IPS-18c (cell line): ENCODE data around the gene DARS2.
"Not testable (repeated sequence)": the region's sequence is repeated elsewhere in the genome, so short reads cannot be mapped to it uniquely, and the experiment has no call there.

ENCODE experiments used
- H3K4me3 ChIP-seq: 2 replicates; pipeline ENCODE4 v1.7.0; 2013; ENCODE audit warnings: low read depth, mild to moderate bottlenecking, low read length, moderate library complexity; ENCODE audit not compliant: insufficient read depth
- H3K9me3 ChIP-seq: one replicate; pipeline ENCODE4 v1.6.1; 2013; ENCODE audit warnings: mild to moderate bottlenecking, low read length, moderate library complexity; ENCODE audit not compliant: control insufficient read depth, insufficient read depth

Gene DARS2

GRCh38 chr1:173857363-173857917 is 33.0 kb downstream of the DARS2 start:
- Histone ChIP-seq H3K9me3 (no peaks in the 10 kb centered on the region), H3K4me3 (no peak overlapping the region)

GRCh38 chr1:173859547-173859946 is 35.1 kb downstream of the DARS2 start:
- not testable (repeated sequence) for H3K9me3 ChIP-seq, H3K4me3 ChIP-seq

GRCh38 chr1:173860065-173860464 is 35.6 kb downstream of the DARS2 start:
- Histone ChIP-seq H3K4me3 (no peak overlapping the region), H3K9me3 (no peaks in the 10 kb centered on the region)

- no peak overlapping the region for H3K4me3 ChIP-seq
- H3K9me3 ChIP-seq = no peaks in the 10 kb centered on the region
Observed at GRCh38 chr1:173861731-173862145, 37.3 kb downstream of the DARS2 start.

GRCh38 chr1:173862146-173862768 is 37.8 kb downstream of the DARS2 start:
- H3K9me3 ChIP-seq, H3K4me3 ChIP-seq: not testable (repeated sequence)

- H3K9me3 ChIP-seq = no peaks in the 10 kb centered on the region
- H3K4me3 ChIP-seq = no peak overlapping the region
Observed at GRCh38 chr1:173862769-173863223, 38.3 kb downstream of the DARS2 start.

- no peaks in the 10 kb centered on the region for H3K9me3 ChIP-seq
- H3K4me3 ChIP-seq = no peak overlapping the region
Observed at GRCh38 chr1:173863224-173864161, 39.0 kb downstream of the DARS2 start.

GRCh38 chr1:173864179-173864867 is 39.9 kb downstream of the DARS2 start:
- H3K9me3 ChIP-seq = no peaks in the 10 kb centered on the region
- no peak overlapping the region for H3K4me3 ChIP-seq

GRCh38 chr1:173865468-173866164 is 41.1 kb downstream of the DARS2 start:
- peak overlapping the region; percentile 86 for H3K4me3 ChIP-seq
- H3K9me3 ChIP-seq = no peaks in the 10 kb centered on the region

- Histone ChIP-seq H3K4me3 (peak overlapping the region; percentile 86), H3K9me3 (no peaks in the 10 kb centered on the region)
Observed at GRCh38 chr1:173866413-173867115, 42.1 kb downstream of the DARS2 start.

GRCh38 chr1:173867141-173867752 is 42.8 kb downstream of the DARS2 start:
- Histone ChIP-seq H3K4me3 (peak overlapping the region; percentile 86), H3K9me3 (no peaks in the 10 kb centered on the region)

- Histone ChIP-seq H3K4me3 (peak within 1 kb of the TSS; percentile 86), H3K9me3 (no peaks in the 10 kb centered on the region)
Observed at GRCh38 chr1:173867753-173868265, 43.3 kb downstream of the DARS2 start, which contains the start of gene GAS5. Gene GAS5 (minus strand): TSS chr1:173867989.

- Histone ChIP-seq H3K9me3 (no peaks in the 10 kb centered on the region), H3K4me3 (peak within 1 kb of the TSS; percentile 86)
Observed at GRCh38 chr1:173868266-173869020, 44.0 kb downstream of the DARS2 start, which contains the start of gene ZBTB37. Gene ZBTB37 (plus strand): TSS chr1:173868380. CDS start chr1:173870226, 1,846 bp downstream.

- Histone ChIP-seq H3K4me3 (peak overlapping the region; percentile 77), H3K9me3 (no peaks in the 10 kb centered on the region)
Observed at GRCh38 chr1:173869021-173869359, 44.5 kb downstream of the DARS2 start.
